GM12864 (cell line): ENCODE data around the gene TMEM120B.
"Not testable (repeated sequence)": the region's sequence is repeated elsewhere in the genome, so short reads cannot be mapped to it uniquely, and the experiment has no call there.

ENCODE experiments used
- DNase-seq: peaks from one replicate; pipeline ENCODE4 v3.0.0-alpha.2; 2011; ENCODE audit warnings: low read depth
- H3K4me3 ChIP-seq: 2 replicates; pipeline ENCODE4 v1.5.1; 2011; ENCODE audit warnings: mild to moderate bottlenecking, low read depth, low read length, control low read depth
- CTCF ChIP-seq: IDR thresholded peaks from 2 replicates; pipeline ENCODE4 v1.5.1; 2011; ENCODE audit warnings: low read depth, mild to moderate bottlenecking, moderate library complexity, low read length, control low read depth, inconsistent platforms; ENCODE audit errors: missing control alignments

The TMEM120B gene

GRCh38 chr12:121789800-121790728 lies 77.5 kb downstream of the TMEM120B start:
- peak; percentile 78 for DNase-seq
- no peak for TF ChIP-seq CTCF
- H3K4me3 ChIP-seq = peak overlapping the region; percentile 43

GRCh38 chr12:121790785-121791184 lies 78.2 kb downstream of the TMEM120B start:
- H3K4me3 ChIP-seq = peak overlapping the region; percentile 33
- DNase-seq = not testable (repeated sequence)

- DNase-seq = no peak
- no peak for TF ChIP-seq CTCF
- H3K4me3 ChIP-seq = peak overlapping the region; percentile 84
Observed at GRCh38 chr12:121791671-121792551, 79.4 kb downstream of the TMEM120B start.

- no peak for DNase-seq
- H3K4me3 ChIP-seq = peak overlapping the region; percentile 84
- no peak for TF ChIP-seq CTCF
Observed at GRCh38 chr12:121792607-121793439, 80.3 kb downstream of the TMEM120B start.

DNA sequence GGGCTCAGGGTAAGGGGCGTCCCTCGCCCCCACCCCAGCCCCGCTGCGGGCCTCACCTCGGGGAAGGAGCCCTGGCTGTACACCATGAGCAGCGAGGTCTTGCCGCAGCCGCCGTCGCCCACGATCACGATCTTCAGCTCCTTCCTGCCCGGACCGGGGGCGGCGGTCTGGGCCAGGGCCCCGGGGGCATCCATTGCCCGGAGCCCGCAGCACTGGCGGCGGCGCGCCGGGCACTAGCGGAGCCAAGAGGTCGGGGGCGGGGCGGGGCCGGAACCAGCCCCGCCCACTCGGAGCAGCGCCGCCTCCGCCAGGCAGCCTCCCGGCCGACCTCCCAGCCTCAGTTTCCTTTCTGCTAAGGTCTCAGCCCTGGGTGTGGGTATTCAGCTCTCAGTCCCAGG lies 80.9 kb downstream of the TMEM120B start, which contains the start of gene RHOF:
Gene RHOF, minus strand, starts transcription at position 249 of the 398 bp plus-strand sequence. Its CDS starts 55 bp downstream, at position 194.
- no peak for DNase-seq
- TF ChIP-seq CTCF = peak; percentile 0
- H3K4me3 ChIP-seq = peak within 1 kb of the TSS; percentile 84

DNA sequence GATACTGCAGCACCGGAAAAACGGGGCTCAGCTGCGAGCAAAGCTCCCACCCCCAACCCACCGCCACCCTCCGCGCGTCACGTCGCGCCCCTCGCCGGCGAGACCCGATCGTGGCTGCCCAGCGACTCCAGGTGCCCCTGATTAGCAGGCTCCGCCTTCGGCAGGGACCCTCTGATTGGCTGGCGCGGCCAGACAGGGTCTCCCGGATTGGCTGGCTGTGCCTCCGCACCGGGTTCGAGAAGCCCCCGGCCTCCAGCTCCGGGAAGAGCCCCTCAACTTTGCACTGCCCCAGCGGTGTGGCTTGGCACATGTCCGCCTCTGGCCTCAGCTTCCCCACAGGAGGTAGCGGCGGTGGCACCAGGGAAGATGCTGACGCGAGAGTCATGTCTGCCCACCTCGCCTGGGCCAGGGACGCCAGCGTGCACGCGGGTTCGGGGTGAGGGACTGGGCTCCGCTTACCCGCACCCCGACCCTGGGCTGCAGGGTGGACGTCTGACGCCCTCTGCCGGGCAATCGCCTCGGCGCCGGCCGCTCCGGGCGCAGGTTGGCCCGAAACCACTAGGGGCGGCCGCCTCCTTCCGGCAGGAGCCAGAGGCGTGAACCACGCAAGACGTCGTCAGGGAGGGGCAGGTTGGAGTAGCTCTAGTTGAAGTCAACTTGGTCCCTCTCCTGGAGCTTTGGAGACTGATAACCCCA lies 81.4 kb downstream of the TMEM120B start:
- TF ChIP-seq CTCF = peak; percentile 100
- peak; percentile 79 for DNase-seq
- peak overlapping the region; percentile 84 for H3K4me3 ChIP-seq
